Stimulated activated naive CD4-positive, alpha-beta T cell (primary cell): Measurements from ENCODE around the gene HSD17B8.

Experiments
- DNase-seq, 6 experiments: peaks; one replicate each; lab custom pipeline; 2025; lab: John Stamatoyannopoulos, UW

Gene HSD17B8

GRCh38 chr6:33241968-33242367, 37.5 kb downstream of the HSD17B8 start:
- DNase-seq: no peak

DNA sequence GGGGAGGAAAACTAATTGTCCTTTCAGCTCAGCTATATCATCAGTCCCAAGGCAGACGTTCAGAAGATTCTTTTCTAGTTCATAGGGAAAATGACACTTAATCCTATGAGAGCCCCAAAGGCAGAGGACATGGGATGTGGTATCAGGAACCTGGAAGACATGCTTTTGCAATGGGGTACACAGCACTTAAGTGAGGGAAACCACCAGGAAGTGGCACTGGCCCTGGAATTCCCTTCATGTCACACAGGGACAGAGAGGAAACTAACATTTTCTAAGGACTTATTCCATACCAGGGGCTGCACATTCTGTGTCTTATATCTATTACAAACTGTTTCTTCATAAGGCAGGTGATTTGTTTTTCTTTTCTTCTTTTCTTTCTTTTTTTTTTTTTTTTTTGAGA, 39.0 kb downstream of the HSD17B8 start:
- no peak for DNase-seq

DNA sequence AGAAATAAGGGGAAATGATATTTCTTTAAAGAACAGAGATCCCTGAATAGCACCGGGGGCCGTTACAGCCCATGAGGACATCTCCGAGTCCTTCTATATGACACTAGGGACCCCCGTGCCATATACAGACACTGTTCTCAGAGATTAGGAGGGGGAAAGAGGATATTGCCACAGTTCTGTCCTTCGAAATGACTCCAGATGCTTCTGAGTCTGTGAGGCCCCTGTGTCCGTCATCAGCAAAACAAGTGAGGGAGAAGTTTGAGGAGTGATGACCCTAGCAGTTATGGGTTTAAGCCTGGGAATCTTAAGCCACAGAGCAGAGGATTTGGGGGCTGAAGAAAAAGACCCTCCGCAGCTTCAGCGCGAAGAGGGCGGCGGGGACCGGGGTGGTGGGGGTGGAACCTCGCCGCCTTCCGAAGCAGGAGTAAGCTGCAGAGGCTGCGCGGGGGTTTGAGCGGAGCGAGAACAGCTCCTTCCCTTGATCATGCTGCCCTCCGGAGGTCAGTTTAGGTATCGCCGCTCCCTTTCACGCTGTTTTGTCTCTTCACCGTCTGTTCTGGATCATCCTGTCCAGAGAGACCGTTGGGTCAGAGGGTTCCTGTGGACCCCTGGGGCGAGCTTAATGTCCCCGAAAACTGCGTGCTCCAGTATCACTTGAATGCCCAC, 43.7 kb downstream of the HSD17B8 start:
- peak; percentile 76 to 94 (median 87) for DNase-seq

DNA sequence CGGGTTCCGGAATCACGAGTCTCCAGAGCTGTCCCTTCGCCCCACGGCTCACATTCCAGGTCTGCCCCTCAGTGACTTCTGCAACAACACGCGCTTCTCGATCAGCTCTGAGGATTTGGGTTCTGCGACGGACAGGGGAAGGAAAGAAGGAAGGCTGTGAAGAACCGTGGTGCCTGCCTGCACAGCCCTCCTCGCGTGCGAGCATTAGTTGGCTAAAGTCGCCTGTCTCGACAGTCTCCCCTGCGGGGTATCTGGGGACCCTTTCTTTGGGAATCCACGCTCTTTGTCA, 44.1 kb downstream of the HSD17B8 start:
- peak in 4 of 6 experiments; percentile 43 to 94 (median 65) for DNase-seq

GRCh38 chr6:33248932-33249731, 44.7 kb downstream of the HSD17B8 start:
- peak; percentile 92 to 98 (median 95) for DNase-seq

DNA sequence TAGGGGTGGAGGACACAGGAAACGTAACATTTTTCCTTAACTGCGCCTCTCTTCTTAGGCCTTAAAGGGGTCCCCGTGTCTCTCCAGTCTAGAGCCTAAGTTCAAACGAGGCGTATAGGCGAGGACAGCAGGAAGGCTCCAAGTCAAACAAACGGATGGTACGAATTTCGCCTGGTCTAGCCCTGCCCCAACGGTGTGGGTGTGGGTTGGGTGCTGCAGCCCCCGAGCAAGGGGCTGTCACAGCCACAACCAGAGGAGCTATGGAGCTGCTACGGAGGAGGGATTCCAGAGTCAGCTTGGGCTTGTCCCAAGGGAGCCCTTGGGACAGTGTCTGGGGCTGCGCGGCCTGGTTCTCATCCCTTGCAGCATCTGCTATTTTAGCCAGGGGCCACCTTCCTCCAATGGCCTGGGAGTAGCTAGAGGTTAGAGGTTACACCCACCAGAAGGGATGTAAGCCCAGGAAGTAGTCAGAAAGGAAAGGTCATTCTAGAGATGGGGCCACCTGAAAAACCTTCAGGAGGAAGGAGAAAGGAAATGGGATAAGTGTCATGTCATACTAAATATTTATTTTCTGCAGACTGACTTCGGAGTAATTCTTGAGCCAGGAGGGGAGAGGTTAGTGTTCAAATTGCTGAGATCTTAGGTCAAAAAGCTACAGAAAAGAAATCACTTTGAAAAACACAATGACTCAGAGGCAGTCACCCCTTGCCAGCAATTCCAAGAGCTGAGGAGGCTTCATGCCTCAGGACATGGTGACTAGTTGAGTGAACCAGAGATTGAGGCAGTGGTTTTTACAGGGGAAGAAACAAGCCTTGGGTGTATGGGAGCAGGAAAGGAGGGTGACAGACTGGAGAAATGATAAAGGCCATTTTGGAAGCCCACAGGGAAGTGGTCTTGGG, 45.5 kb downstream of the HSD17B8 start:
- DNase-seq: no peak

- no peak for DNase-seq
Observed at GRCh38 chr6:33250731-33251130, 46.3 kb downstream of the HSD17B8 start.

DNA sequence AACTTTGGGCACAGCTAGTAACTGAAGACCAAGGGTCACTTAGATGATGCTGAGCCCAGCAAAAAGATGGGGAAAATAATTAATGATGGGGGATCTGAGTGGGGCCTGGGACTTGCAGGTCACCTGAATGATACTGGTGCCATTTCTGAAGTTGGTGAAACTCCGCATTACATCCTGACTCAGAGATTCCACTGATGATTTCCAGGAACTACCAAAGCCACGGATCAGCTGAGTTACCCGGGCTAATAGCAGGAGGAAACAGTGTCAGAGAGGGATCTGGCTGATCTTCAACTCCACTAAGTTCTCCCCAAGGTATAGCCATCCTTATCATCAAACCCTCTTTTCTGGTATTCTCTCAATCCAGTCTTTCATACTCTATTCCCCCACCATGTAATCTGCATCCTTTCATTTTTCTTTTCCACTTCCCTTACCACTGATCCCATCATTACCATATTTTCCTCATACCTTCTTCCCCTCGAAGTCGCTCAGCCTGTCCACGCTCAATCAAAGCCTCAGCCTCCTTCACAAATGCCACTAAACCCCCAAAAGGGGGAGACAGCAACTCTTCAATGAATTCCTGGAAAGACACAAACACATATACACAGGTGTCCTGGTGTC, 47.0 kb downstream of the HSD17B8 start:
- DNase-seq: no peak

GRCh38 chr6:33252759-33253158, 48.3 kb downstream of the HSD17B8 start:
- no peak for DNase-seq

DNA sequence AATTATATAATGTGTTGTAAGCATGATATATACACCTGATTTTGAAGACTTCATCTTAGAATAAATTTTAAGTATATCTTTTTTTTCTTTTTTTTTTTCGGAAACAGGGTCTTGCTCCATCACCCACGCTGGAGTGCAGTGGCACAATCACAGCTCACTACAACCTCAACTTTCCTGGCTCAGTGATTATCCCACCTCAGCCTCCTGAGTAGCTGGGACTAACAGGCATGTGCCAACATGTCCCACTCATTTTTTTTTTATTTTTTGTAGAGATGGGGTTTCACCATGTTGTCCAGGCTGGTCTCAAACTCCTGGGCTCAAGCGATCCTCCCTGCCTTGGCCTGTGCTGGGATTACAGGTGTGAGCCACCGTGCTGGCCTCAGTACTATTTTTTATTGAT, 50.1 kb downstream of the HSD17B8 start:
- DNase-seq: no peak
